Gastroesophageal sphincter (tissue), 3 donors: ENCODE data around the gene RAP1GAP2.

Experiments used
- CTCF ChIP-seq, 4 experiments: fragments of 200-600 bp in 2 of 4; fragments of 450-650 bp in 2 of 4; sonication (generic) in 1 of 4; IDR thresholded peaks; one replicate each; pipeline ENCODE4 v1.5.1; 2017 to 2019; ENCODE audit warnings: antibody characterized with exemption in 4 of 4, mild to moderate bottlenecking in 2 of 4, moderate library complexity in 2 of 4
- EP300 ChIP-seq: sonication (generic); formaldehyde crosslinking; IDR thresholded peaks from one replicate; pipeline ENCODE4 v1.6.1; 2017; ENCODE audit warnings: antibody characterized with exemption, mild to moderate bottlenecking
- POLR2A ChIP-seq, 2 donors: fragments of 450-650 bp; IDR thresholded peaks; one replicate each; pipeline ENCODE4 v1.6.1; 2017; ENCODE audit warnings: antibody characterized with exemption in 2 of 2, mild to moderate bottlenecking in 2 of 2, moderate library complexity in 1 of 2
- POLR2AphosphoS5 ChIP-seq: sonication (generic); formaldehyde crosslinking; IDR thresholded peaks from one replicate; pipeline ENCODE4 v1.6.1; 2017; ENCODE audit warnings: antibody characterized with exemption

GRCh38 chr17:2803386-2803785, 7.1 kb downstream of the RAP1GAP2 start:
- TF ChIP-seq CTCF (IDR thresholded peaks at IDR 0.05), result no peak
- no peak for TF ChIP-seq POLR2AphosphoS5
- no peak for TF ChIP-seq POLR2A (IDR thresholded peaks at IDR 0.05)
- no peak for TF ChIP-seq EP300
